GM18519 (cell line): Measurements from ENCODE around the gene KLHDC8A.
"Not testable (repeated sequence)": the region's sequence is repeated elsewhere in the genome, so short reads cannot be mapped to it uniquely, and the experiment has no call there.

ENCODE experiments used
- ATAC-seq: cut with Tn5 transposase; IDR thresholded peaks from one replicate; pipeline ENCODE4 v1.9.1; 2021; ENCODE audit warnings: mild to moderate bottlenecking, moderate library complexity; ENCODE audit not compliant: unreplicated experiment, low FRiP score

KLHDC8A gene, protein sequence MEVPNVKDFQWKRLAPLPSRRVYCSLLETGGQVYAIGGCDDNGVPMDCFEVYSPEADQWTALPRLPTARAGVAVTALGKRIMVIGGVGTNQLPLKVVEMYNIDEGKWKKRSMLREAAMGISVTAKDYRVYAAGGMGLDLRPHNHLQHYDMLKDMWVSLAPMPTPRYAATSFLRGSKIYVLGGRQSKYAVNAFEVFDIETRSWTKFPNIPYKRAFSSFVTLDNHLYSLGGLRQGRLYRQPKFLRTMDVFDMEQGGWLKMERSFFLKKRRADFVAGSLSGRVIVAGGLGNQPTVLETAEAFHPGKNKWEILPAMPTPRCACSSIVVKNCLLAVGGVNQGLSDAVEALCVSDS

DNA sequence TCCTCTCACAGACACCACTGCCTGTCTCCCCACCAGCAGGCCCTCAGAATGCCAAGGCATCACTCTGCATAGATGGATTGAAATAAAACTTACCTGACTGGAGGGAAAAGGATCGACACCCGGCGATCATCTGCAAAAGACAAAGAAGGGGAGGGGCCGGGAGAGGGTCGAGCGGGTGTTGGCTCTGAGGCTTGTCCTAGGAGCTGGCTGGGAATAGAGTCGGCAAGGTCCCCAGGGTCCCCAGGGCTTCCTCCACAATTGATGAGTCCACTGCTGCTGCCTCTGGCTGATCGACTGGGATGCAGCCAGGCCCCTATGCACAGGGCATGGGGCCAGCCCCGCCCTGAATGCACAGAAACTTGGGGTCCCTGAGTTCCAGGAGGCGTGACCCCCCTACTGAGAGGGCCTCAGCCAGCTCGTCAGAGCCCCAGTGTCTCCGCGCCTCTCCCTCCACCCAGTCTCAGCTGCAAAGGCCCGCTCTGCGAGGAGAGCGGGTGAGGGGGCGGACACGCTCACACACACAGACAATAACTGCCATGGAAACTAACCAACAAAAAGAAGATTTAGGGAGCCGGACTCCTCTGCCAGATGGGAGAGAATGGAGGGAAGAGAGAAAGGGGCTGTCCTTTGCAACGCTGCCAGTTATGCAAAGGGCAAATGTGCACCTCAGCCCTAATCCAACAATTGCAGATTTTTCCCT lies at the start of gene KLHDC8A:
TSS of gene KLHDC8A (minus strand) at position 483 of the 700 bp plus-strand sequence. CDS start 13,318 bp downstream, outside the sequence.
- no peak for ATAC-seq

DNA sequence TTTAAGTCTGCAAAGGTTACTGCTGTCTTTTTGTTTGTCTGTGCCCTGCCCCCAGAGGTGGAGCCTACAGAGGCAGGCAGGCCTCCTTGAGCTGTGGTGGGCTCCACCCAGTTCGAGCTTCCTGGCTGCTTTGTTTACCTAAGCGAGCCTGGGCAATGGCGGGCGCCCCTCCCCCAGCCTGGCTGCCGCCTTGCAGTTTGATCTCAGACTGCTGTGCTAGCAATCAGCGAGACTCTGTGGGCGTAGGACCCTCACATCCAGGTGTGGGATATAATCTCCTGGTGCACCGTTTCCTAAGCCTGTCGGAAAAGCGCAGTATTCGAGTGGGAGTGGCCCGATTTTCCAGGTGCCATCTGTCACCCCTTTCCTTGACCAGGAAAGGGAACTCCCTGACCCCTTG lies 49.5 kb upstream of the KLHDC8A start:
- ATAC-seq = not testable (repeated sequence)

DNA sequence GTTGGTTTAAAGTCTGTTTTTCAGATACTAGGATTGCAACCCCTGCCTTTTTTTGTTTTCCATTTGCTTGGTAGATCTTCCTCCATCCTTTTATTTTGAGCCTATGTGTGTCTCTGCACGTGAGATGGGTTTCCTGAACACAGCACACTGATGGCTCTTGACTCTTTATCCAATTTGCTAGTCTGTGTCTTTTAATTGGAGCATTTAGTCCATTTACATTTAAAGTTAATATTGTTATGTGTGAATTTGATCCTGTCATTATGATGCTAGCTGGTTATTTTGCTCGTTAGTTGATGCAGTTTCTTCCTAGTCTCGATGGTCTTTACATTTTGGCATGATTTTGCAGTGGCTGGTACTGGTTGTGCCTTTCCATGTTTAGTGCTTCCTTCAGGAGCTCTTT lies 47.8 kb upstream of the KLHDC8A start:
- ATAC-seq = not testable (repeated sequence)

DNA sequence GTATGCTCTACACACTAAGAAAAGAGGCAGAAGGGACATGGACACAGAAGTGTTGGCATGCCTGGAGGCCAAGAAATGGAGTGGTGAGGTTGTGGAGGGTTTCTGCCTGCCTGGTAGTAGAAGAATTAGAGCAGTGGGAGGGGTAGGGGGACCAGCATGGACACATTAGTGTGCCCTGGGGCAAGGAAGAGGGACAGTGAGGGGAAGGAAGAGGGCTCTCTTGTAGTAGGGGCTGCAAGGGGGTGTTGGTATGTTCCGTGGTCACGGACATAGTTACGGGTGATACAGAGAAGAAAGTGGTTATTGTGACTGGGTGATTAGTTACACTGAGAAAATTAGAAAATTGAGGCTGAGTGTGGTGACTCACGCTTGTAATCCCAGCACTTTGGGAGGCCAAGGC lies 41.9 kb upstream of the KLHDC8A start:
- no peak for ATAC-seq

DNA sequence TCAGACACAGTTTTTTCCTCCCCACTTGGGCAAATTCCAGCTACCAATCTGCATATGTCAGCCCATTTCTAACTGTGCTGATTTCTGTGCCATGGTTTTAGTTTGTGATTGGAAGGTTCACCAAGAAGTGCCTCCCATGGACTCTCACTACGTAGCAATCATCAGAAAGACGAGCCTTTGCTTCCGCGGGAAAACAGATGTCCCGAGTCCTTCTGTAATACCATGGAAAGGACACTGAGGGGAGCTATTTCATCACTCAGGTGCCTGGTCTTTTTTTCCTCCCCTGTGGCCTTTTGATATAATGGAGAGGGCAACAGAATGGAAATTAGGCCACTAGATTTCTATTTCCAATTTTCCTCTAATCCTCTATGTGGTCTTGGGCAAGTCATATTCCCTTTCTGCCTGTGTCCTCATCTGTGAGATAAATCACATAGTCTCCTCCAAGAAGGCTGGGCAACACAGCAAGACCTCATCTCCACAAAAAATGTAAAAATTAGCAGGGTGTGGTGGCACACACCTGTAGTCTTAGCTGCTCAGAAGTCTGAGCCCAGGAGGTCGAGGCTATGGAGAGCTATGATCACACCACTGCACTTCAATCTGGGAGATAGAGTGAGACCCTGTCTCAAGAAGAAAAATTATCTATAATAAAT lies 40.4 kb upstream of the KLHDC8A start:
- ATAC-seq = no peak

DNA sequence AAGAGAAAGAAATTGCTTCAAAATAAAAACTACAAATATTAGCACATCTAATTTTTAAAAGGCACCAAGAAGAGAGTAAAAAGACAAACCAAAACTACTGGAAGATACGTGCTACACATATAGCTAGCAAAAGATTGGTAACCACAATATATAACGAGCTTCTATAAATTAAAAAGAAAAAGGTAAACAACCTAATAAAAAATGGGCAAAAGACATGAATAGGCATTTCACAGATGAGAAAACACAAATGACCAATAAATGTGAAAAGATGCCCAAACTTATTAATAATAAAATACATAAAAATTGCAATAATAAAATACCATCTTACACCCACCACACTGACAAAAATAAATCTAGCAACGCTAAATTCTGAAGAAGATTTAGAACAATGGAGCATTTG lies 38.9 kb upstream of the KLHDC8A start:
- no peak for ATAC-seq

DNA sequence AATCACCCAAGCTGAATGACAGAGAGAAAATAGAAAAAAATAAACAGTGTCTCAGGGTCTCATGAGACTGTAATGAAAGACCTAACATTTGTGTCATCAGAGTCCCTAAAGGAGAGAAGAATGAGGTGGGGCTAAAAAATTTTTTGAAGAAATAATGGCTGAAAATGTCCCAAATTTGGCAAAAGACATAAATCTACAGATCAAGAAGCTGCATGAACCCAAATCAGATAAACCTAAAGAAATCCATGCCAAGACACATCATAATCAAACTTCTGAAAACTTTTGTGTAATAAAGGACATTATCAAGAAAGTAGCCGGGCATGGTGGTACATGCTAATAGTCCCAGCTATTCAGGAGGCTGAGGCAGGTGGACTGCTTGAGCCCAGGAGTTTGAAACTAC lies 35.9 kb upstream of the KLHDC8A start:
- no peak for ATAC-seq

DNA sequence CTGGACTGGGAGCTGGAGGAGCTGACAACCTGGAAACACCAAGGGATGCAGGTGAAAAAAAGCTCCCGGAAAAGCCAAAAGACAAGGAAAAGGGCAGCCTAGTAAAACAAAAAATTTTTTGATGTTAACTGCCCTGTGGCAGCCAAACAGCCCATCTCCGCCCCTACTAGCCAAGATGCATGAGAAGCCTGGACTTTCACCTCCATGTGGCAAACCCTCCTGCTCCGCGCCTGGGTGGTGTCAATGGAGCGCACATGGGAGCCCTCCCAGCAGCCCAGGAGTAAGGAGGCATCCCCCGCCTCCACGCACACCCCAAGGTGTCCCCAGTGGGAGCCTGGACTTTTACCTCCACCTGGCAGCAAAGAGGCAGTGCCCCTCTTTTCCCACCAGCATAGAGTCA lies 34.7 kb upstream of the KLHDC8A start:
- ATAC-seq = no peak

DNA sequence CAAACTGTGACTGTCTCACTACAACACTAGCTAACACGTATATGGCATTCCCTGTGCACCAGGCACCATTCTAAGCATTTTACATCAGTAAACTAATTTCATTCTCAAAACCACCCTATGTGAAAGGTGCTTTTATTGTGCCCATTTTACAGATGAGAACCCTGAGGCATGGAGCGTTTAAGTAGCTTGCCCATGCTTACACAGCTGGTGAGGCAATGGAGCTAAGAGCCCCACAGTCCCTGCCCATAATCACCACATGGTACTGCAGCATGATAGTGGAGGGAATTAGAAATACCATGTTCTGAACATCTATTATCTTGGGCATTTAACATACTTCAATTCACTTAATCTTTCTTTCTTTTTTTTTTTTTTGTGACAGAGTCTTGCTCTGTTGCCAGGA lies 31.1 kb upstream of the KLHDC8A start:
- ATAC-seq = no peak

DNA sequence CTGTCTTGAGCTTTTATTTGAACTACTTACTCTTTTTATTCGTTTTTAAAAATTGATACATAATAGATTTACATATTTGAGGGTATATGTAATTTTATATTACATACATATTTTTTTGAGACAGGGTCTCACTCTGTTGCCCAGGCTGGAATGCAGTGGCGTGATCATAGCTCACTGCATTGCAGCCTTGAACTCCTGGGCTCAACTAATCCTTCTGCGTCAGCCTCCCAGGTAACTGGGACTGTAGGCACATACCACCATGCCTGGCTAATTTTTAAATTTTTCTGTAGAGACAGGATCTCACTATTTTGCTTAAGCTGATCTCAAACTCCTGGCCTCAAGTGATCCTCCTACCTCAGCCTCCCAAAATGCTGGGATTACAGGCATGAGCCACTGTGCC lies 26.3 kb upstream of the KLHDC8A start:
- not testable (repeated sequence) for ATAC-seq

DNA sequence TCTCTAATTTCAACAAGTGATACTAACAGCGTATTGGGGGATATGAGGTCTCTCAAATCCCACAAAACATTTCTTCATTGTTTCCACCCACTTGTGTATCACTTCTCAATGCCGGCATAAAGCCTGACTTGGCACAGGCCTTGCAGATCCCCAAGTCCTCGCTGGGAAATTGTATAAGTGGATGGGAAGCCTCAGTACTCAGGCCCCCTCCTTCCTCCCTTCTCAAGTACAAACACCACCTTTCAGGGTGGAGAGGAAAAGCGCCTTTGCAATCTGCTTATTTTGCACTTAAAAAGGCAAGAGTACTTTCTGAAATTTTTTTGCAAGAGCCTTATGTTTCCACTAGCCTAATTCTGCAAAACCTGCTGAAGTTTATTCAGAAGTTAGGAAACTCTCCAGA lies 25.8 kb upstream of the KLHDC8A start:
- no peak for ATAC-seq

DNA sequence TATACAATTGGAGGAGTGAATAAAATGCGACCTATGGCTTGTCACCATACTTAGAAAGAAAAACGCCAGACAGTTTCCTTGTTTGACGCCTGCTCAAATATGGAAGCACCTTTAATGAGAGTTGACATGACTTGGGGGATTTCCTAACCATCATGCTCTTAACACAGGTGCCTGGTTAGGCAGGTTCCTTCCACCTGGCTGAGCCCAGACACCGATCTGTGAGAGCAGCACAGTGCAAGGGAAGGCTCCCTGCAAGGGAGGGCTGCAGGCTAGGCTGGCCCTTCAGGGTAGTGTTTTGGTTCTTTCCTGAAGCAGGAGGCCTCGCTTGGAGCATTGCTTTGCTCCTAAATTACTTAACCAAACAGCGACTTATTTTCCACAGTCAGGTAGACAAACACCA lies 24.6 kb upstream of the KLHDC8A start:
- no peak for ATAC-seq

DNA sequence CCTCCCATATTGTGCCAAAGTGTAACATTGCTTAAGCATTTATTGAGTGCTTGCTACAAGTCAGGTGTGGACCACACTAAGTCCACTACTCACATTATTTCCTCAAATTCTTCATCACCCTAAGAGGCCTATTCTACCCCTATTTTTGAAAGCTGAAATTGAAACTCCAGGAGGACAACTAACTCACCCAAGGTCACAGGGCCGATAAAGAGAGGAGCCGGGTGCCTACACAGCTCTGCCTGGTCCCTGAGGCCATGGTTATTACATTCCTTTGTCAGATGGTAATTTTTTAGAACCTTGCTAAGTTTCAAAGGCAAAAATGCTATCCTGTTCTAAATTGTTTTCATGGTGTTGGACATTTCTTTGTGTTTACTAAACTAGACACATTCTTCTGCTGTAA lies 24.2 kb upstream of the KLHDC8A start:
- no peak for ATAC-seq

DNA sequence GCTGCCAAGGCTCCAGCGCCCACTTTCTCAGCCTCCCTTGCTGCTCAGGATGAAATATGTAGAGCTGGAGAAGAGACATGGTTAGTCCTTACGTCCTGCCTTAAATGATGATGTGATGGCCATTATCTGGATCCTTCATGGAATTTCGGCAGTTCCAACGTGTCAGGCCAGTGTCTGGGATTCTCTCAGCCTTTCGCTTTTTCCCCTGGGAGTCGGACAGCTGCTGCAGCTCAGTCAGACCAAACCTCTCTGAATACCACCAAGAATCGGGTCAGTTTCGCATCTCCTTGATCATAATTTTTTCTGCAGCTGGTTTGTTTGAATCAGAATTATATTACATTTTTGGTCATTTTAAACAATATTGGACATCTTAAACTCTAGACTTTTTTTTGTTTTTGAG lies 22.3 kb upstream of the KLHDC8A start:
- no peak for ATAC-seq

DNA sequence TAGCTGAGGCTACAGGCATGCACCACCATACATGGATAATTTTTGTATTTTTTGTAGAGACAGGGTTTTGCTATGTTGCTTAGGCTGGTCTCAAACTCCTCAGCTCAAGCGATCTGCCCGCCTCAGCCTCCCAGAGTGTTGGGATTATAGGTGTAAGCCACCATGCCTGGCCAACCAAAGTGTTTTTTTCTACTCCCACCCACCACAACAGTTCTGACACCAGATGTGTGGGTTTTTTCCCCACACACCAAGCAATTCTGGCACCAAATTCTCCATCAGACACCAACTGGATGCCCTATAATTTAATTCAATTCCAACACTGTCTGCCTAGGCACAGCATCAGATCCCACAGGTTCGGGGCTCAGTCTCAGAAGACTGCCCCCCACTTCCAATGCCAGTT lies 20.6 kb upstream of the KLHDC8A start:
- ATAC-seq = no peak

DNA sequence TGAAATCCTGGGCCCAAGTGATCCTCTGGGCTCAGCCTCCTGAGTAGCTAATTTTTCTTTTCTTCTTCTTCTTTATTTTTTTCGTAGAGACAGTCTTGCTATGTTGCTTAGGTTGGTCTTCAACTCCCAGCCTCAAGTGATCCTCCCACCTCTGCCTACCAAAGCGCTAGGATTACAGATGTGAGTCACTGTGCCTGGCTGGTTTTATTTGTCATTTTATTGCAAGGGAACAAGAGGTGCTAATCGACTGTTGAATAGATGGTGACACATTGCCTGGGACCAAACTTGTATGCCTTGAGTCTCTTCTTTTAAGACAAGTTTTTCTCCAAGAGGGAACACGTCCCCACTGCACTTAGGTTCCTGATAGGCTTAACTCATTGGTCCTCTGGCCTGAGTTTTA lies 20.0 kb upstream of the KLHDC8A start:
- no peak for ATAC-seq

DNA sequence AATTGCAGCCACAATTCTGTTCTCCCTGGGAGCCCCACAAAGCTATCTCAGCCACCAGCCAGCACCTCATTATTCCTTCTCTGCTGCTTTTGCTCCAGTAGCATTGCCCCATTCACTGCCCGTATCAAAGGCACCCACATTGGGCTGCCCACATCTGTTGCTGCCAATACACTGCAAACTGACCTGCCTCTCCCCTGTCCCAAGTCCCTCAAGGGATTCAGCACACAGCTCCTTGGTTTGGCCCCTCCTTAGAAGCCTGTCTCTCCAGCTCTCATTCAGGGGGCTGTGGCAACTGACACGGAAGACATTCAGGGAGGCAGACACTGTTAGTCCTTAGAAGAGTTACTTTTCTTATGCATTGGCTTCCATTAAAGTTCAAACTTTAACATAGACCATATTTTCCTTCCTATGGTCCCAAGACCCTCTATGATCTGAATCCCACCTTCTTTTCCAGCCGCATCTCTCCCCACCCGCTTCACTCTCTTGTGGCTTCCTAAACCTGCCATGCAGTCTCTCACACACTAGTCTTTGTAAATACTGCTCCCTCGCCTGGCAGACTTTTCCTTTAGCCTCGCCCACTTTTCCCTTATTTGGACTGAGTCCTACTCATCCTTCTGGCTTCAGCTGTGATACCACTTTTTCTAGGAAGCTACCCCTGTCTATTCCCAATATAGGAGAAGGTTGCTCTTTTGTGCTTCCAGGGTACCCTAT lies 19.3 kb upstream of the KLHDC8A start:
- no peak for ATAC-seq

DNA sequence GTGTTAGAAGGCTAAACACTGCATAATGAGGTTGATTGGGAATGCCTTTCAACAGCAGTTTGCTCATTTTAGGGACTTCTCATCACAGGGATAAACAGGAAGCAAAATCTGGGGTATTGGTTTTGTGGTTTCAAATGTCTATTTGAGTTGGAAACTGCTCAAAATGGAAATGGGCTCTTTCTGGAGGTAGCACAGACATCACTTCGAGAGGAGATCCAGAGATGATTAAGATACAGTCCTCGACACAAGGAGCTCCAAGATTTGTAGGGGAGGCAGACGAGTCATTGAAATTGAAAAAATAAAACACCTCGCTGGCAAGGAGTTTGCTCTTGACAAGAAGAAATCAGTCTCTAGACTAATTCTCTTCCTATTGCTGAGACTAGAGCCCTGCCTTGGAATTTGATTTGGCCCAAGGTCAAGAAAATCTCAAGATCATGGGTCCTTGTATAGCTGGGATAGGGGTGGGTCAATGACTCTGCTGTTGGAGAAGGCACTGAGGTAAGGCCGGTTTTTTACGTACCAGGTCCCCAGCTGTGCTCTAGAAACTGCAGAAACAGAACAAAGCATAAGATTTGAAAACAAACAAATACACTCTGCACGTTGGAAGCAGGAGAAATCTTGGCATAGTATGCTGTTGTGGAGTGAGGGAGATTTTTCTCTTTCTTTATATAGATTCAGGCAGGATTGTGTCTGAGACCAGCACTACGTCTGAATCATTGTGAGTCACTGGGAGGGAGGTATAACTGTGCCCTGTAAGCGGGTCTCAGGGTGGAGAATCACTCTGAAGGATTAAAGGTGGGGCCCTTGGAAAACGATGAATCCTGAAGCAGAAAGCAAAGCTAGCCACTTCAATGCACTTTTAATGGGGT lies 17.7 kb upstream of the KLHDC8A start:
- ATAC-seq = no peak

DNA sequence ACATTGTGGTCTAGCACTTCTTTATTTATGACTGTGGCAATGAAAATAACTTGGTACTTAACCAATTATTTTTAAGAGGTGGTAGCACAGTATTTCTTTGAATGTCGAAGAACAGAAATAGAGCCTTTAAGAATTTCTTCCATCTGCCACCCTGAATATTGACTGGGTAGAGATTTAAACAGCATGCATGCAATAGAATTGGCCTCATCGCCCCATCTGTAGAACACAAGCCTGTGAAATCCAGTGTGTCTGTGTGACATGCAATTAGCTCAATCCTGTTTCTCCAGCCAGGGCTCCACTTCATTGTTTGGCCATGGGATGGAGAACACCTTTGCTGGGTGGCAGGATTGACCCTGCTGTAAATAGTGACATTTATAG lies 17.1 kb upstream of the KLHDC8A start:
- ATAC-seq = no peak
